GM06990 (cell line): ENCODE results near the gene ZNF607.

Experiments used
- DNase-seq: peaks from one replicate; pipeline ENCODE4 v3.0.0-alpha.2; 2011; ENCODE audit not compliant: insufficient read length; ENCODE audit errors: extremely low read depth
- H3K27me3 ChIP-seq: replicated peaks from 2 replicates; pipeline ENCODE4 v1.6.0; 2011; ENCODE audit warnings: low read length; ENCODE audit not compliant: control insufficient read depth, insufficient read depth
- H3K36me3 ChIP-seq: 2 replicates; pipeline ENCODE4 v1.5.1; 2011; ENCODE audit warnings: low read length; ENCODE audit not compliant: control insufficient read depth, insufficient read depth
- H3K4me3 ChIP-seq: replicated peaks from 2 replicates; pipeline ENCODE4 v1.5.1; 2011; ENCODE audit warnings: low read depth, mild to moderate bottlenecking, control low read depth, low read length
- TF ChIP-seq, protein P1 (sequence below): IDR thresholded peaks from 2 replicates; pipeline ENCODE4 v1.5.1; 2011; ENCODE audit warnings: low read length, control low read depth, mild to moderate bottlenecking, inconsistent platforms; ENCODE audit not compliant: insufficient read depth, poor library complexity, severe bottlenecking

ZNF607 gene

DNA sequence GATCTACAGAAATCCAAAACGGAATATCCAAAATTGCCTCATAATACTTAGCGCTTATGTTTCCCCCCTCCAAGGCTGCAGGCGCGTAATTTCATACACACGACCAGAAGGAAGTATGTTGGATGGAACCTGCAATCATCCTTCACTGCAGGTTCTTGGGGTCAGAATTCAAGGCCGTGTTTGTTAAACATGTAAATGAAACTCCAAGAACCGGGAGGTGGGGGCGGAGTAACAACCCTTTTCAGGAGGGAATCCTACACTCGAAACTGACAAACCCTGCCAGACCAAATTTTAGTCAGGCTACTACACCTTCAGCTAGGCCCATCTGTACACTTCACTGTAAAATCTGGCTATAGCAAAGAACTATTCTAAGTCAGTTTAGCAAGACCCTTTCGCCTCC is 1.3 kb downstream of the ZNF607 start:
- TF ChIP-seq, protein P1, sequence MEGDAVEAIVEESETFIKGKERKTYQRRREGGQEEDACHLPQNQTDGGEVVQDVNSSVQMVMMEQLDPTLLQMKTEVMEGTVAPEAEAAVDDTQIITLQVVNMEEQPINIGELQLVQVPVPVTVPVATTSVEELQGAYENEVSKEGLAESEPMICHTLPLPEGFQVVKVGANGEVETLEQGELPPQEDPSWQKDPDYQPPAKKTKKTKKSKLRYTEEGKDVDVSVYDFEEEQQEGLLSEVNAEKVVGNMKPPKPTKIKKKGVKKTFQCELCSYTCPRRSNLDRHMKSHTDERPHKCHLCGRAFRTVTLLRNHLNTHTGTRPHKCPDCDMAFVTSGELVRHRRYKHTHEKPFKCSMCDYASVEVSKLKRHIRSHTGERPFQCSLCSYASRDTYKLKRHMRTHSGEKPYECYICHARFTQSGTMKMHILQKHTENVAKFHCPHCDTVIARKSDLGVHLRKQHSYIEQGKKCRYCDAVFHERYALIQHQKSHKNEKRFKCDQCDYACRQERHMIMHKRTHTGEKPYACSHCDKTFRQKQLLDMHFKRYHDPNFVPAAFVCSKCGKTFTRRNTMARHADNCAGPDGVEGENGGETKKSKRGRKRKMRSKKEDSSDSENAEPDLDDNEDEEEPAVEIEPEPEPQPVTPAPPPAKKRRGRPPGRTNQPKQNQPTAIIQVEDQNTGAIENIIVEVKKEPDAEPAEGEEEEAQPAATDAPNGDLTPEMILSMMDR: no peak
- Histone ChIP-seq H3K36me3 (no peaks in the 10 kb centered on the region), H3K27me3 (no peaks in the 10 kb centered on the region), H3K4me3 (no peak overlapping the region; the same call in 1 of the 2 replicates)
- DNase-seq: no peak

DNA sequence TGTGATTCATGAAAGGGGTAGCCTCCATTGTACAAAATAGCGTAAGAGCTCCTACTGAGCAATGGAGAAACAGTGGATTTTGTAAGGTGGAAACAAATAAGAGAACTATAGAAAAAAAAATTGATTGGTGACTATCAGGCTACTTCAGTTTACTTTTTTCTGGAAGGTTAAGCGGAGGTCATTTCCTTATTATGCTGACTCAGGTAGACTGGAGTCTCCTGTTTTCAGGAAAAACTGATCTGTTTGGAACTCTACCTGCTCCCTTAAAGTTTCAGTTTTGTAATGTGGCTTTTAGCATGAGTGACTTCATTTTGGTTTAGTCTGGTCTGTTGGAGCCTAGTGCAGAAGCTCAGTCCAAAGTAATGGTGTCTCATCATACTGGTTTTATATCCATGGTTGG is 3.4 kb downstream of the ZNF607 start:
- H3K4me3 ChIP-seq: no peak overlapping the region
- no peak for DNase-seq

DNA sequence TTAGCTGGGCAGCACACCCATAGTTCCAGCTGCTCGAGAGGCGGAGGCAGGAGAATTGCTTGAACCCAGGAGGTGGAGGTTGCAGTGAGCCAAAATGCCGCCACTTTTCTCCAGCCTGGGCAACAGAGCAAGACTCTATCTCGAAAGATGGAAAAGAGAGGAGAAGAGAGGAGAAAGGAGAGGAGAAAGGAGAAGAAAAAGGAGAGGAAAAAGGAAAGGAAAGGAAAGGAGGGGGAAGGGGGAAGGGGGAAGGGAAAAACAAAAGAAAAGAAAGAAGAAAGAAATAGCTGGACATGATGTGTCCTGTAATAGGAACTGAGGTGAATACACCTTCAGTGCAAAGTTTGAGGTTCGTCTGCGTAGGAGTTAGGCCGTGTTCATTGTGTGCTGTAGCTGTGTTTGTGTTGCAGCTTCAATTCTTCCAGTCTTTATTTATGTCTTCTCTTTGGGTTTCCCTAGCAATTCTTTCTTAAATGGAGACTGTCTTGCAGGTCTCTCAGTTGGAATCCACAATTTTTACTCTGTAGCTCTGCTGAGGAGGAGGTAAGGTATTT is 13.4 kb downstream of the ZNF607 start:
- TF ChIP-seq, protein P1: no peak

More for the DNA sequence above, 3.4 kb downstream of the ZNF607 start:
- TF ChIP-seq, protein P1: no peak
- Histone ChIP-seq H3K36me3 (no peaks in the 10 kb centered on the region), H3K27me3 (no peaks in the 10 kb centered on the region)

DNA sequence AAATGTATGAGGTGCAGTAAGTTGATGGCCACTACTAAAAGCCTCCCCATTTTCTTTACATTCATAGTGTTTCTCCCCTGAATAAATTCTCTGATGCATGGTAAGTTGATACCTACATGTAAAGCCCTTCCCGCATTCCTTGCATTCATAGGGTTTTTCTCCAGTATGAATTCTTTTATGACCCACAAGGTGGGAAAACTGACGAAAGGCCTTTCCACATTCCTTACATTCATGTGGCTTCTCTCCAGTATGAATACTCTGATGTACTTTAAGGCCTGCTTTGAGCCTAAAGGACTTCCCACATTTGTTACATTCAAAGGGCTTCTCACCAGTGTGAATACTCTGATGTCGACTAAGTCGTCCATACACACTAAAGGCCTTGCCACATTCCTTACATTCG is 20.5 kb downstream of the ZNF607 start:
- TF ChIP-seq, protein P1: no peak
- H3K4me3 ChIP-seq: no peak overlapping the region
- DNase-seq: no peak
- H3K27me3 ChIP-seq: no peaks in the 10 kb centered on the region
- H3K36me3 ChIP-seq: peaks cover 4% of the 10 kb centered on the region

More for the DNA sequence above, 13.4 kb downstream of the ZNF607 start:
- H3K27me3 ChIP-seq: no peaks in the 10 kb centered on the region
- no peak overlapping the region for H3K4me3 ChIP-seq
- H3K36me3 ChIP-seq: peaks cover 2% of the 10 kb centered on the region; the same call in 1 of the 2 replicates
- no peak for DNase-seq

DNA sequence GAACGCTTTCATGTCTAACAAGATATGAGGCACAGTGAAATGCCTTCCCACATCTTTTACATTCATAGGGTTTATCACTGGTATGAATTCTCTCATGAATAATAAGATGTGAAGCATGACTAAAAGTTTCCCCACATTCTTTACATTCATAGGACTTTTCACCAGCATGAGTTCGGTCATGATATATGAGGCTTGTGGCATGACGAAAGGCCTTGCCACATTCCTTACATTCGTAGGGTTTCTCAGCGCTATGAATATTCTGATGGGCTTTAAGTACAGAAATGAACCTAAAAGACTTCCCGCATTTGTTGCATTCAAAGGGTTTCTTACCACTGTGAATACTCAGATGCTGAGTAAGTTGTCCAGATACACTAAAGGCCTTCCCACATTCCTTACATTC is 21.3 kb downstream of the ZNF607 start:
- Histone ChIP-seq H3K4me3 (no peak overlapping the region), H3K36me3 (peaks cover 4% of the 10 kb centered on the region), H3K27me3 (no peaks in the 10 kb centered on the region)
- TF ChIP-seq, protein P1: no peak
- no peak for DNase-seq
